Measurements from ENCODE around the gene HNRNPAB. TPM values are rescaled to one million over a fixed set of nuclear protein-coding genes. Genes with fewer than 3 reads are reported as not detected.

HNRNPAB gene
- total RNA-seq, 1 experiment from 2014 or later: 134 TPM

DNA sequence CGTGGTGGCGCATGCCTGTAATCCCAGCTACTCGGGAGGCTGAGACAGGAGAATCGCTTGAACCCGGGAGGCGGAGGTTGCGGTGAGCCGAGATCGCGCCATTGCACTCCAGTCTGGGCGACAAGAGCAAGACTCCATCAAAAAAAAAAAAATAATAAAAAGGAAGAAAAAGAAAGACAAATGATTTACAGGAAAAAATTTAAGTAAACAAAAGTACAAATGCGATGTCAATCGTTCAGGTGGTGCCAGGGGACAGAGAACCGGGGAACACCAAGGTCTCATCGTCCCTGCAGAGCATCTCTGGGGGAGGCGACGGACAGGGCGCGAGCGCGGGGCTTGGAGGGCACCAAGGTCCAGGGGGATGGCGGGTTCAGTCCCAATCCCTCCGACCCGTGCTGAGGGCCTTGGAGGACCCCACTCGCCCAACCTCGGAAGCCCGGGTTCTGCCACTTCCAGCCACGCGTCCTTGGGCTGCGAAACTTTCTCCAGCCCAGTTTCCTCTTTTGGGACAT is 607 bp upstream of the HNRNPAB start:
- Histone ChIP-seq H3K36me3 (replicated peaks; ENCODE audit: control insufficient read depth, insufficient read depth, low read length) (peaks cover 32% of the 10 kb centered on the region), H3K4me3 (ENCODE audit: insufficient read depth, low read depth, low read length) (peak overlapping the region; percentile 88), H3K27me3 (ENCODE audit: control insufficient read depth, insufficient read depth, low read length) (no peaks in the 10 kb centered on the region; the same call in 1 of the 2 replicates)
- no peak for DNase-seq

DNA sequence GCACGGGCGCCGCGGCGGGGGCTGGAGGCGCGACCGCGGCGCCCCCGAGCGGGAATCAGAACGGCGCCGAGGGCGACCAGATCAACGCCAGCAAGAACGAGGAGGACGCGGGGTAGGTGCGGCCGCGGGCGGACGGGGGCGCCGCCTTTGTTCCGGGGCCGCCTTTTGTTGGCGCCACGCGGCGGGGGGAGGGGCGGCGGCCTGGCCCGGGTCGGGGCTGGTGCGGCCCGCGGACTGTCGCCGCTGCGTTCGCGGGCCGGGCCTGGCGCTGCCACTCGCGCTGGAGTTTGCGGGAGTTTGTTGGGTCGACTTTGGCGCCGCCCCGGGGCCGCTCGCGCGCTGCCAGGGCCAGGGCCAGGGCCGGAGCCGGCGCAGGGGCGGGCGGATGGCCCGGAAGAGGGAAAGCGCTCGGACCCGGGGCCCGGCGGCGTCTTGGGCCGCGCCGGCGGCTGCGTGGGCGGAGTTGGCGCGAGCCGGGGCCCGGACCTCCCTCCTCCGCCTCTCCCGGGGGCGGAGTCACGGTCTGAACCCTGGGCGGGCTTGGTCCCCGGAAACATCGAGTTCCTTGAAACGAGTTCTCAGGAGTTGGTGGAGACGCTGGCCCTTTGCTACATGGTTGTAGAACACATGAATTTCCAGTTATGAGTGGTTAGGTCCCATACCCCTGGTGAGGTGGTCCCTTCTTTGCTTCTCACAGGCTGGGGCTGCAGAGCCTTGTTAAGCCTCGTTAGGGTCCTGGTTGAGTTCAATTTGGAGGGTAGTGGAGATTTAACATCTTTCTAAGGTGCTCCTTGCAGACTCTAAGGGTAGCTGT is 809 bp downstream of the HNRNPAB start:
- Histone ChIP-seq H3K27me3 (ENCODE audit: control insufficient read depth, insufficient read depth, low read length) (no peaks in the 10 kb centered on the region; the same call in 1 of the 2 replicates), H3K36me3 (replicated peaks; ENCODE audit: control insufficient read depth, insufficient read depth, low read length) (peaks cover 46% of the 10 kb centered on the region), H3K4me3 (ENCODE audit: insufficient read depth, low read depth, low read length) (peak overlapping the region; percentile 88)
- peak; percentile 94 for DNase-seq

GRCh38 chr5:178205749-178206047 is 1.4 kb downstream of the HNRNPAB start:
- Histone ChIP-seq H3K4me3 (ENCODE audit: insufficient read depth, low read depth, low read length) (peak overlapping the region; percentile 88), H3K27me3 (ENCODE audit: control insufficient read depth, insufficient read depth, low read length) (no peaks in the 10 kb centered on the region; the same call in 1 of the 2 replicates), H3K36me3 (replicated peaks; ENCODE audit: control insufficient read depth, insufficient read depth, low read length) (peaks cover 51% of the 10 kb centered on the region)
- DNase-seq: no peak

- H3K27me3 ChIP-seq (ENCODE audit: control insufficient read depth, insufficient read depth, low read length): no peaks in the 10 kb centered on the region; the same call in 1 of the 2 replicates
- peak overlapping the region; percentile 88 for H3K4me3 ChIP-seq (ENCODE audit: insufficient read depth, low read depth, low read length)
- peak; percentile 51 for DNase-seq
- H3K36me3 ChIP-seq (replicated peaks; ENCODE audit: control insufficient read depth, insufficient read depth, low read length): peaks cover 55% of the 10 kb centered on the region
Observed at GRCh38 chr5:178206166-178207101, 2.1 kb downstream of the HNRNPAB start.

- H3K27me3 ChIP-seq (ENCODE audit: control insufficient read depth, insufficient read depth, low read length): no peaks in the 10 kb centered on the region
- no peak overlapping the region for H3K4me3 ChIP-seq (ENCODE audit: insufficient read depth, low read depth, low read length)
- peaks cover 61% of the 10 kb centered on the region for H3K36me3 ChIP-seq (replicated peaks; ENCODE audit: control insufficient read depth, insufficient read depth, low read length)
Observed at GRCh38 chr5:178207183-178207916, 3.0 kb downstream of the HNRNPAB start.

GRCh38 chr5:178207917-178208280 is 3.6 kb downstream of the HNRNPAB start:
- H3K27me3 ChIP-seq (ENCODE audit: control insufficient read depth, insufficient read depth, low read length): no peaks in the 10 kb centered on the region
- H3K4me3 ChIP-seq (ENCODE audit: insufficient read depth, low read depth, low read length): no peak overlapping the region
- DNase-seq: no peak
- H3K36me3 ChIP-seq (replicated peaks; ENCODE audit: control insufficient read depth, insufficient read depth, low read length): peaks cover 67% of the 10 kb centered on the region

More at GRCh38 chr5:178207183-178207916, 3.0 kb downstream of the HNRNPAB start:
- no peak for DNase-seq

GRCh38 chr5:178208540-178209227 is 4.4 kb downstream of the HNRNPAB start:
- Histone ChIP-seq H3K4me3 (ENCODE audit: insufficient read depth, low read depth, low read length) (no peak overlapping the region), H3K27me3 (ENCODE audit: control insufficient read depth, insufficient read depth, low read length) (no peaks in the 10 kb centered on the region), H3K36me3 (replicated peaks; ENCODE audit: control insufficient read depth, insufficient read depth, low read length) (peaks cover 69% of the 10 kb centered on the region)
- peak; percentile 75 for DNase-seq

DNA sequence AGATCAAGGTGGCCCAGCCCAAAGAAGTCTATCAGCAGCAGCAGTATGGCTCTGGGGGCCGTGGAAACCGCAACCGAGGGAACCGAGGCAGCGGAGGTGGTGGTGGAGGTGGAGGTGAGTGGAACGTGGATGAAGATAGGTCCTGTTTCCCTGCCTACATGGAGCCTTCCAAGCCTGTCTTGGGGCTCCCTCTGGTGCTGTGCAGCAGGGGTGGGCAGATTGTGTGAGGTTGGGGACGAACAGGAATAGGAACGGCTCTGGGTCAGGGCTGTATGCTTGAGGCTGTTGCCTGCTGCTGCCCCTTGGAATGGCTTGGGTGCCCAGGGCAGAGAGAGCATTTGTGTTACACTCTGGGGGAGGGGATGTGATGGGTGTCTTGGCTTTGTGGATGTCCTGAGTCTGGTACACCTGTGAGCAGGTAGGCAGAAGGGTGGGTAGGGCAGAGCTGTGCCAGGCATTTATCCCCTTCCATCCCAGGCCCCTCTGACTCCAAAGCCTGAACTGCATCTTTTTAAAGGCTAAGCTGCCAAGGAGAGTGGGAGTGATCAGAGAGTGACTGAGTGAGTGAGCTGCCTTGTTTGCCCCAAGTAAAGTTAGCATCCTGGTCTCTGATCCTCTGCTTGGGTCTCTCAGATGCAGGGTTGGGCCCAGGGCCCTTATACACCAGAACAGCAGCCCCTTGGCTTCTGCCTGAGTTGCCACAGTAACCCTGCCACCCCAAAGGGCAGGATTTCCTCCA is 5.2 kb downstream of the HNRNPAB start:
- DNase-seq: no peak
- Histone ChIP-seq H3K27me3 (ENCODE audit: control insufficient read depth, insufficient read depth, low read length) (no peaks in the 10 kb centered on the region), H3K4me3 (ENCODE audit: insufficient read depth, low read depth, low read length) (no peak overlapping the region), H3K36me3 (replicated peaks; ENCODE audit: control insufficient read depth, insufficient read depth, low read length) (peaks cover 69% of the 10 kb centered on the region)

DNA sequence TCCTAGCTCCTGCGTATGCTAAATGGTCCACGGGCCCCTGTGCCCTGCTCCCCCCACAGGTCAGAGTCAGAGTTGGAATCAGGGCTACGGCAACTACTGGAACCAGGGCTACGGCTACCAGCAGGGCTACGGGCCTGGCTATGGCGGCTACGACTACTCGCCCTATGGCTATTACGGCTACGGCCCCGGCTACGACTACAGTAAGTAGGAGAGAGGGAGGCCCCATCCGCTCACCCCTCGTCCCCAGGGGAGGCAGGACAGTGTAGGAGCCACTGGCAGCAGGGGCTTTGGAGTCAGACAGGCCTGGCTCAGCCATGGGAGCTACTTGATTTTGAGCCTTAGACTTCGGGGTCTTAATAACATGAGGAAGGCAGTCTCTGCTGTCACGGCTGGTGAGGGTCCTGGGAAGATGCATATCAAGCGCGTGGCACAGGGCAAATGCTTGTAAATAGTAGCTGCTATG is 5.8 kb downstream of the HNRNPAB start:
- H3K36me3 ChIP-seq (replicated peaks; ENCODE audit: control insufficient read depth, insufficient read depth, low read length): peaks cover 74% of the 10 kb centered on the region
- no peaks in the 10 kb centered on the region for H3K27me3 ChIP-seq (ENCODE audit: control insufficient read depth, insufficient read depth, low read length)
- no peak for DNase-seq
- H3K4me3 ChIP-seq (ENCODE audit: insufficient read depth, low read depth, low read length): no peak overlapping the region

- Histone ChIP-seq H3K27me3 (ENCODE audit: control insufficient read depth, insufficient read depth, low read length) (no peaks in the 10 kb centered on the region), H3K4me3 (ENCODE audit: insufficient read depth, low read depth, low read length) (no peak overlapping the region), H3K36me3 (replicated peaks; ENCODE audit: control insufficient read depth, insufficient read depth, low read length) (peaks cover 72% of the 10 kb centered on the region)
- DNase-seq: no peak
Observed at GRCh38 chr5:178210686-178211085, 6.4 kb downstream of the HNRNPAB start.

DNA sequence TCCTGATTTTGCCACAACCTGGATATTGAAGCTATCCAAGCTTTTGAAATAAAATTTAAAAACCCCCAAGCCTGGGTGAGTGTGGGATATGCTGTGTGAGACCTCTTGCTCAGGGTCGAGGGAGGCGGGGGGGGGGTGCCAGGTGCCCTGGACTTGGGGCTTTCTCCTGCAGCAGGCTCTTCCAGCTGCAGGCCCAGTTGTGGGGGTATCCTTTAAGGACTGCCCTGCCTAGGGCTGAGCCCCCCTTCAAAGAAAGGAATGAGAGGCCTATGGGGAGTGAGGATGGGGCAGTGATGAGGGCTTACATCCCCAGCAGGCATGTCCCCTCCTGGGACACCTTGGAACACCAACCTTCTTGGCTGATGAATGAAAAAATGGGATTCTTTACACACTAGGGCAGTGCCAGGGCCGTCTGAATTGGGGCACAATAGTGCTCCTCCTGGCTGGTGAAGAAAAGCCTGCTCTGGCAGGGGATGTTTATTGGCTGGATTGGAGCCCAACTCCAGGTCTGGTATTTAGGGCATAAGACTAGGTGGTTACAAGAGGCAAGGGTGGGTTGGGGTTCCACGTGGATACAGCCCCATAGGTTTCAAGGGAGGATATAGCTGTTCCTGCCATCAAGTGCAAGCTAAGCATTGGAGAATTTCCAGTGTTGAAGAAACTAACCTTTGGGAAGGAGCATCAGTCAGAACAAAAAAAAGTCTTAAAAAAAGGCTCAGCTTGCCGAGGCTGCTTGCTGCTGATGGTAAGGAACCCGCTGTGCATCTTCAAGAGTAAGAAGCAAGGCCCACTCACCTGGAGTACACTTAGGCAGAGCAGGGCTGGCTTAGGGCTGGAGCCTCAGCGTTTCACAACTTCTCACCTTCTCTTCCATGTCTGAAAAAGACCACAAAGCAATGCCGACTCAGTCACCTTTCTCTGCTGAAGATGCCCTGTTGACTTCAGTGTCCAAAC is 7.0 kb downstream of the HNRNPAB start:
- peaks cover 68% of the 10 kb centered on the region for H3K36me3 ChIP-seq (replicated peaks; ENCODE audit: control insufficient read depth, insufficient read depth, low read length)
- DNase-seq: peak; percentile 48
- no peaks in the 10 kb centered on the region for H3K27me3 ChIP-seq (ENCODE audit: control insufficient read depth, insufficient read depth, low read length)
- H3K4me3 ChIP-seq (ENCODE audit: insufficient read depth, low read depth, low read length): no peak overlapping the region

GRCh38 chr5:178212241-178213002 is 8.1 kb downstream of the HNRNPAB start:
- Histone ChIP-seq H3K4me3 (ENCODE audit: insufficient read depth, low read depth, low read length) (no peak overlapping the region), H3K27me3 (ENCODE audit: control insufficient read depth, insufficient read depth, low read length) (no peaks in the 10 kb centered on the region), H3K36me3 (replicated peaks; ENCODE audit: control insufficient read depth, insufficient read depth, low read length) (peaks cover 59% of the 10 kb centered on the region)
- peak; percentile 43 for DNase-seq
